Inflammatory macrophage treated with lipopolysaccharide for 1 hour (primary cell): ENCODE data around the gene VCP.
"Not testable (repeated sequence)": the region's sequence is repeated elsewhere in the genome, so short reads cannot be mapped to it uniquely, and the experiment has no call there.

ENCODE experiments used
- DNase-seq, 2 donors: peaks; one replicate each; pipeline ENCODE4 v3.0.0-alpha.2; 2020 to 2022

Gene VCP

DNA sequence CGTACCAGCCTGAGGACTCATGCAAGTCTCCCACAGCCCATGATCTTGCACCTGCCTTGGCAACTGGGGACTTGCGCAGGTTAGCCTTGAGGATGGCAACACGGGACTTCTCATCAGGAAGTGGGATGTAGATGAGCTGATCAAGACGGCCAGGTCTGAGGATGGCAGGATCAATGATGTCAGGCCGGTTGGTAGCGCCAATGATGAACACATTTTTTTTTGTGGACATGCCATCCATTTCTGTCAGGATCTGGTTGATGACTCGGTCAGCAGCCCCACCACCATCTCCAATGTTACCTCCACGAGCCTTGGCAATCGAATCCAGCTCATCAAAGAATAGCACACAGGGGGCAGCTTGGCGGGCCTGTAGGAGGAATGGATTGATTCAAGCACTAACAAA, 13.0 kb downstream of the VCP start:
- no peak for DNase-seq

DNA sequence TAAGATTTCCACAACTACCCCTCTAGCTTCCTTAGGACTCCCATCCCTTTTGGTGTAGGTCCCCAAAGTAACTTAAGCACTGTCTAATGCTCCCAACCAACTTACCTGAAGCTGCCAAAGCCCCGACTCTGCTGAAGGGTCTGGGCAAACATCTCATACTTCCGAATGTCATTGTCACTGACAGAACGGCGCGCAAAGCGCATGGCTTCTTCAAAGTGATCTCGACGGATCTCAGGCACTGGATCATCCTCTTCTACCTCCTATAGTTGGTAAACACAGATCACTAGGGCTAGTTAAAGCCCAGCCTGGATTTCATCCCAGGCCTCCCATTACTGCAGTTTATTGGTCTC, 15.2 kb downstream of the VCP start:
- DNase-seq: no peak

DNA sequence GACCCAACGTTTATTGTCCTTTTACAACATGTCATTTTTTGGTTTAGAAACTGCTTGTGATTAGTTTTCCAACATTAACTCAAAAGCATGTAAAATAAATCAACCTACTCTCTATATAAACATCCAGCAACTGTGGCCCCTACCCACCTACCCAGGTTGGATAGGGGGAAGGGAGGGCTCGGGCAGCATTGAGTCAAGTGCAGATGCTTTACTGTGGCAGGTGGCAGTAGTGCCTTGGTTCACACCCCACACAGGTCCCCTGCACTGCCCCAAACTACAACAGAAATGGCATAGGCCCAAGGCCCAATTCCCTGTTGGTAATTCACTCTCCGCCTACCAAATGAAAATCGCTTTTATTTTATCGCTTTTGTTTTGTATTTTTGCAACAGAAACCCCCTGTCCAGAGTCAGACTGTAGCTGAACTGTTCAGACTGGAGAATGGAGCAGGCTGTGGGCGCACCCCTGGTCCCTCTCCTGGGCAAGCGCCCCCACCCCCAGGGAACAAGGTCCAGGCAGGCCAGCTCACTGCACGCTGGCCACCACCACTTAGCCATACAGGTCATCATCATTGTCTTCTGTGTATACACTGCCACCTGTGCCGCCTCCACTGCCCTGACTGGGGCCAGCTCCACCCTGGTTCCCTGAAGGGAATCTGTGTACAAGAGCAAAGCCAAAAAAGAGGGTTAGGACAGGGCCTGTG, 15.7 kb downstream of the VCP start:
- no peak for DNase-seq

DNA sequence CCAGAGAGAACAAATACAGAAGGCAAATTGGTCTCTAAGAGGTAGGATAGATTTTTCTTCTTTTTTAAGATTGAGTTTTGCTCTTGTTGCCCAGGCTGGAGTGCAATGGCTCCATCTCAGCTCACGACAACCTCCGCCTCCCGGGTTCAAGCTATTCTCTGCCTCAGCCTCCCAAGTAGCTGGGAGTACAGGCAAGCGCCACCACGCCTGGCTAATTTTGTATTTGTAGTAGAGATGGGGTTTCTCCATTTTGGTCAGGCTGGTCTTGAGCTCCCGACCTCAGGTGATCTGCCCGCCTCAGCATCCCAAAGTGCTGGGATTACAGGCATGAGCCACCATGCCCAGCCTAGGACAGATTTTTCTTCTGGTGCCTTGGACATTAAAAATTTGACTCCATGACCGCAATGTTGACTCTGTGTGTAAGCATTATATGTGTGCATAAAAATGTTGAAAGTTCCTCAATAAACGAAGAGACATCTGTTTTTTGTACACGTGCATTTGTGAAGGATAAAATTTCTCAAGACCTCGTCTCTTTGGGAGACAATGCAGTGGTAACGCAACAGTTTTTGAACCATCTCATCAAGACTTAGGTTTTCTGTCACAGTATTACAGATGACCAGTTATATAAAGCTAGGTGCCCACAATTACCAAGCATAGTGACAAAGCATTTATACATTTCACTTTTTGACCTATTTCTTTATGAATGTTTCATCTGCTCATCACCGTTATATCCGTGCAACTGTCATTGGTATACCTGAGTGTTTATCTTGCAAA, 17.4 kb downstream of the VCP start:
- no peak for DNase-seq

DNA sequence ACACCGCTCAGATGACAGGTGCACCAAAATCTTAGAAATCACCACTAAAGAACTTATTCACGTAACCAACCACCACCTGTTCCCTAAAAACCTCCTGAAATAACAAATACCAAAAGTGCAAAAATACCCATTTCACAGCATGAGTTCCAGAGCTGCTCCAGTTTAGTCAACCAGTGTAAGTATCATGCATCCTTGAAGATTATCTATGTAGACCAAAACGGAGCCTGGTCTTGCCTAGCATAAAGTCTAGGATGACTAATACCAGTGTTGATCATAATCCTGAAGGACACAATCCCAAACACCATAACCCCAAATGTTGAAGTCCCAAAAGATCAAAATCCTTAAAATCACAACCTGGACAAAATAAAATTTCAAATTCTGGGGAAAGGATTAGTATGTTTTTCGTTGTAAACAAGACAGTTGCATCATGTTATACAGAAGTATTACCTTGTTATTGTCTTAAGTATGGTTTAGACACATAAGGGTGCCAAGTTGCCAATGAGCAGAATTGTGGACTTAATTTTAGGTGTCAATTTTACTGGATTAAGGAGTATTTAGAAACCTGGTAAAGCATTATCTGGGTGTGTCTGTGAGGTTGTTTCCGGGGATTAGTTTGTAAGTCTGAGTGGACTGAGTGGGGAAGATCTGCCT, 18.1 kb downstream of the VCP start:
- no peak for DNase-seq

DNA sequence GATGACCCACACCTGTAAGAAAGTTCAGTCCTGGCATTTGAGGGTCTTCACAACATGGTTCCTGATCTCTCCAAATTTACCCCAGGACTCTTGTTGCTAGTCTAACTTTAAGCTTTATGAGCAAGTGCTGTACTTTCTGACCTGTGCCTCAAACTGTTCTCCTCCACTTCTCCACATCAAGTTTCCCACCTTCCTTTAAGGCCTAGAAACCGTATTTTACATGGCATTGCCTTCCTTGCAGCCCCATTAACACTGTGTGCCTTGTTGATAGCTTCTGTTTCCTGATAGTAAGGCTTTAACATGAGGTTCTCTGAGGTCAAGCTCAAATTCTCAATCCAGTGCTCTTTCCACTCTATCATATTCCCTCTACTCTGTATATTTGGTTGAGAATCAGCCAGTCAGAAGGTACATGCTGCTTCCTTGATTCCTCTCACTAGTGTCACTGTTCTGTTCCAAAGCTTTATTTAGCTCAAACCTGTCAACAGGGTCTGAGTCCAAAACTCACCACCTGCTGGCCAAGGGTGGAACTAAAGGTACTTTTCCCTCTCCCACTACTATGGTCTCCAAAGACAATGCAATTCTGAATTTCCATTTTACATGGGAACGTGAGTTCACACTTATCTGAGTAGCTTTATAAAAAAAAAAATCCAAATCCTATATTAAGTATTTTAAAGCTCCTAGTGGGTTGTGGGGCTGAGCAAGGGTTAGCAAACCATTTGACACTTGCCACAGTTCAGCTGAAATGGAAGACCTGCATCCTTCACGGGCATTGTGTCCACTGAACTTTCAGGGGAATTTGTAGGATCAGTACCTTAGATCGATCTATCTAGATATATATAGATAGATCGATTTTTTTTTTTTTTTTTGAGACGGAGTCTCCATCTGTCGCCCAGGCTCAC, 21.1 kb downstream of the VCP start:
- peak; percentile 34 to 78 for DNase-seq

DNA sequence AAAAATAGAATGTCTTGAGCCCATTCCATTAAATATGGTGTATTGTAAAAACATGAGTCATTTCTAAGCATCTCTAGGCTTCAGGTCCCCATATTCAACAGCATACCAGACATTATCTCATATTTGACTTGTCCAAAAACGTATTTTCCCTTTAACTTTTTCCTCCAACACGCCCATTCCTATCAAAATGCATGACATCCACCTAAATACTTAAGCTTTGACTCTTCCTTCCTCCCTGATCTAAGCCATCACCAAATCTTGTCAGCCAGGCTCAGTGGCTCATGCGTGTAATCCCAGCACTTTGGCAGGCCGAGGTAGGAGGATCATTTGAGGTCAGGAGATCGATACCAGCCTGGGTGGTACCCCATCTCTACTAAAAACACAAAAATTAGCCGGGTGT, 23.9 kb downstream of the VCP start:
- no peak for DNase-seq

DNA sequence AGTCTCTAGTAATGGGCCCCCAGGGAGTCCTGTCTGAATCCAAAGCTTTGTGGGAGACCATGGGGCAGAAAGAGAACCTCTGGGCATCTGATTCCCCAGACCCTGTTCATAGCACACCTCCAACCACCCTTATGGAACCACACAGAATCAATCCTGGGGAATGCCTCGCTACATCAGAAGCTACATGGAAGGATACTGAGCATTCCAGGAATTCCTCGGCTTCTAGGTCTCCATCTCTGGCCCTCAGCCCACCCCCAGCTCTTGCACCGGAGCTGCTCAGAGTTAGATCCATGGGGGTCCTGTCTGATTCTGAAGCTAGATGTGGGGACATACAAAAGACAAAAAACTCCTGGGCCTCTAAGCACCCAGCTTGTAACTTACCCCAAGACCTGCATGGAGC, 28.4 kb downstream of the VCP start:
- no peak for DNase-seq

DNA sequence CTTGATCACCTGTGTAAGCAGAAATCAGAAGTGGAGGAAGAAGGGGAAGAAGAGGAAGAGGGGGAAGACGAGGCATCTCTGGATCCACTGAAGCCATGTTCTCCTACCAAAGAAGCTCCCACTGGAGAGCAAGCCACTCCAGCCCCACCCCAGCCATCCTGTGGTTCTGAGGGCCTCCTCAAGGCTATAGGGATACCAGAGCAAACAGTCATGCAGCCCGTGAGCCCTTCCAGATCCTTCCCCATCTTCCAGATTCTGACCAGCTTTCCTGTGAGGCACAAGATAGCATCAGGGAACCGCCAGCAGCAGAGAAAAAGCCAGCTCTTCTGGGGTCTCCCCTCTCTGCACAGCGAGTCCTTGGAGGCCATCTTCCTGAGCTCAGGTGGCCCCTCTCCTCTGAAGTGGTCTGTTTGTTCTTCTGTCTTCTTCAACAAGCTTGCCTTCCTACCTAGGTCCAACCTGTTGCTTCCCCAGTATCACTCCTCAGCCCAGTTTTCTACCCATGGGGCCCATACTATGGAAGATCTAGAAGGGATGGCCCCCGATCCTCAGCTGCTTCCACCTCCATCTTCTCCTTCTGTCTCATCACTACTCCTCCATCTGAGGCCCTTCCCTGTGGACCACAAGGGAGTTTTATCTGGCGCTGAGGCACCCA, 29.4 kb downstream of the VCP start:
- DNase-seq: no peak

DNA sequence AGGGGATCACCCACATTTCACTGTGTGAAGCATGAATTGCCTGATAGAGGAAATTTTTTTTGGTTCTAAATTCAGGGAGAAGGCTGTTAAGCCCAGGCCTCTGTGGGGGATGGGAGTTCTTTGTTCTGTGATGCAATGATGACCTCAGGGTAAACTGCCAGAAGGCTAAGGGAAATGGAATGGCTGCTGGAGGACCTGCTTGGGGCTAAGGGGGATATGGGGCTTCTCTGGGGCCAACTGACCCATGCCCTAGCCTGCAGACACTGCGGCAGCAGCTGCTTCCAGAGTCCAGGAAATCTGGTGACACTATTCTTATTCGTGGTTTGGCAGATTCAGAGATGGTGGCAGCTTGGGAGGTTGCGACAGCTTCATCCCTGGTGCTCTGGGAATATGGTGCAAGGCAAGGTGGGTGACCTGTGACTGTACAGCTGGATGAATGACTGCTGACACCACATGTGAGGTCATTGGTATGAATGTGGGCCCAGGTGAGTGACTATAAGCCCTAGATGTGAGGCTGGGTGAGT, 30.3 kb downstream of the VCP start:
- peak; percentile 76 to 84 for DNase-seq

DNA sequence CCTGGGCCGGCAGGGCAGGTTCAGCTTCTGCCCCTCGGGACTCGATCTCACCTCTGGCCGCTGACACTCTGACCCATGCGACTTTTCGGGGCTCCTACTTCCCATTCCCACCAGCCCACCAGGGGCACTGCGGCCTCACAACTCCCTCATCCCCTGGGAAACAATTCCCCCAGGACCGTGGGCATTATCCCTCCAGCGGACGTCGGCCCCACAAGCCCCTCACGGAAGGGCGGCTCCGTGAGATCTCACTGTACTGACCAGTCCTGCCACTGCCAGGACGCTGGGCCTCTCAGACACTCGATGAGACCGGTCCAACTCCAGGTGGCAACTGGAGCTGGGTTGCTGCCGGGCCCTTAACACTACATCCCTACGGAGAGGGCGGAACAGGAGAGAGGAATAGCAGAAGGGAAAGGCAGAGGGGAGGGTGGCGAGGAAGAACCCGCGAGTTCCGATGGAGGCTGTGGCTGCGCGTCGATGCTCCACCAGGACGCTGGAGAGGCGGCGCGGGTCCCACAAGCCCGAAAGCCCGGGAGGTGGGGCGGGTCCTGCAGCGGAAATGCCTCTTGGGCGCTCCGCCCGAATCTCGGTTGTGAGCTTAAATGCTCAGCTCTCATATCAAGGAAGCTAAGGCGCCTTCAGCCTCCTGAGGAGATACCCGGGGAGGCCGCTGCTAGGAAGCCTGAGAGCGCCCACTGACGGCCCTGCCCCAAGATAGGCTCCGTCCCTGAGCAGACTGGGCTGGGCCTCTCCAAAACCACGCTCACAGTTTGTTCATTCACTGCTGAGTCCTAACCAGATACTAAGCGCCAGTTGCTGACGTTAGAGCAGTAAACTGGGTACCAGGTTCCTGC, 36.3 kb downstream of the VCP start:
- DNase-seq: no peak

DNA sequence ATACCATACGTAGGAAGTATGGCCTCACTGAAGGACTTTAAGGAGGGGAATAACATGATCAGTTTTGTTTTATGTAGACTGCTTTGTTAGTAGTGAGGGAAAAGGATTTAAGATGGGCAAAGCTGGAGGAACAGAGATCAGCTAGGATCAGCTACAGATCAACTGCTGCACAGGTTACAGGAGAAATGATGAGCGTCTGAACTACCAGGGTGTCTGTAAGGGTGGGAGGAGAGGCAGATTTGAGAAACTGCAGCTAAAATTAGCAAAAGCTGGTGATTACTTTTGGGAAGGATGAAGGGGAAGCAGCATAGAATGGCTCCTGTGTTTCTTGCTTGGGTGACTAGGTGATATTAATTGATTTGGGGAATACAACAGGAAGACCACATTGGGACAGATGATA, 39.3 kb downstream of the VCP start:
- DNase-seq: no peak

DNA sequence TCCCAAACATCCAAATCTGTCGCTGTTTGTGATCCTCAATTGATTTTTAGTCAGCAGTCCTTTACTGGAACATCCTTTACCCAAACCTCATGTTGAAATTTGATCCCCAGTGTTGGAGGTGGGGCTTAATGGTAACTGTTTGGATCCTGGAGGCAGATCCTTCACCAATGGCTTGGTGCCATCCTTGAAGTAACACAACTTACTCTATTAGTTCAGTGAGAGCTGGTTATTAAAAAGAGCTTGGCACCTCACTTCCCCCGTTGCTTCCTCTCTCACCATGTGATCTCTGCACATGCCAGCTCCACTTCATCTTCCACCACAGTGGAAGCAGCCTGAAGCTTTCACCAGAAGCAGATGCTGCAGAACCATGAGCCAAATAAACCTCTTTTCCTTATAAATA, 42.6 kb downstream of the VCP start:
- no peak for DNase-seq

DNA sequence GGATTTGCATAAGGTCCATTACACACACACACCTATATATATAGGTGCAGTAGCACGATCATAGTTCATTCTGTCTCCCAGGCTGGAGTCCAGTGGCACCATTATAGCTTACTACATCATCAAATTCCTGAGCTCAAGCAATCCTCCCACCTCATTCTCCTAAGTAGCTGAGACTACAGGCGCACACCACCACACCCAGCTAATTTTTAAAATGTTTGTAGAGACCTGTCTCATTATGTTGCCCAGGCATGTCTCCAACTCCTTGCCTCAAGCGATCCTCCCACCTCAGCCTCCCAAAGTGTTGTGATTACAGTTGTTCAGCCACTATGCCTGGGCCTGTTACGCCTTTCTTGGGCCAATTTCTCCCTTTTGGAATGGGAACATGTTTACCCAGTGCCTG, 43.2 kb downstream of the VCP start:
- no peak for DNase-seq

DNA sequence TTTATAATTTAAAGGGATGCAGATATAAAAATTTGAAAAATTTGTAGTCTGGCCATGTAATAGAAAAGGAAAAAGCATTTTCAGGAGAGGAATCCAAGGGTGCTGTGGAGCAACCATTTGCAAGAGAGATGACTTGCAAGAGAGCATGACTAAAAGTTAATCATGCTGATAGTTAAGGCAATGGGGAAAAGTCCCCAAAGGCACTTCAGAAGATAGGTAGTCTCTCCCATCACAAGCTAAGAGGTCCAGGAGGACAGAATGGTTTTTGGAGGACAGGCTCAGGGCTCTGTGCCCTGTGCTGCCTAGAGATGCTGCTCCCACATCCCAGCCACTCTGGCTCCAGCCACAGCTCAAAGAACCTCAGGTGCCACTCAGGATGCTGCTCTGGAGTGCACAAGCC, 44.1 kb downstream of the VCP start:
- DNase-seq: no peak

DNA sequence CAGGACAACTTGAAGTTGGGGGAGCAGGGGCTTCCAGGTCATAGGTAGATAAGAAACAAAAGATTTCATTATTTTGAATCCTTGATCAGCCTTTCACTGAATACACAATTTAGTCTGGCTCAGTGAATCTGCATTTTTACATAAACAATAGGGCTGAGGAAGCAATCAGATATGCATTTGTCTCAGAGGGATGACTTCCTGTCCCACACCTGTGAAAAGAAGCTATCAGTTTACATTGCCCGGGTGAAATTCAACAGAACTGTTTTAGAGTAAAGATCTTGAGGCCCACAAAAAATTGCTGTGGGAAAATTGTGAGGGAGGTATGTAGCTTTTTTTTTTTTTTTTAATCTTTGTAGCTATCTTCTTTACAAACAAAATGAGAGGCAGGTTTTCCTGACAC, 44.6 kb downstream of the VCP start:
- no peak for DNase-seq

DNA sequence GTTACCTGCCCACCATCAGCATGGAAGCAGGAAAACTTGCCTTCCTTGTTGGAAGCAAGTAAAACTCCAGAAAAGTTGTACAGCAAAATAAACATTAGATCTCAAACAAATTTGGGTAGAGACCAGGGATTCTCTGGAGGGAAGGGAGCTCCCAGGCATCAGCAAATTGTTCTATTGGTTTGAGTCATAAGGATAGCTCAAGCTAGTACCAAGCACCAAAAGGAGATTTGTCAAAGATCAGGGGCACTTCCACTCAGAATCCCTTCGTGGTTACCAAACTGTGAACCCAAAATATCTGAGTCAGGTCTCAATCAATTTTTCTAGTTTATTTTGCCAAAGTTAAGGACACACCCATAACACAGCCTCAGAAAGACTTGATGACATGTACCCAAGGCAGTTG, 45.1 kb downstream of the VCP start:
- no peak for DNase-seq

DNA sequence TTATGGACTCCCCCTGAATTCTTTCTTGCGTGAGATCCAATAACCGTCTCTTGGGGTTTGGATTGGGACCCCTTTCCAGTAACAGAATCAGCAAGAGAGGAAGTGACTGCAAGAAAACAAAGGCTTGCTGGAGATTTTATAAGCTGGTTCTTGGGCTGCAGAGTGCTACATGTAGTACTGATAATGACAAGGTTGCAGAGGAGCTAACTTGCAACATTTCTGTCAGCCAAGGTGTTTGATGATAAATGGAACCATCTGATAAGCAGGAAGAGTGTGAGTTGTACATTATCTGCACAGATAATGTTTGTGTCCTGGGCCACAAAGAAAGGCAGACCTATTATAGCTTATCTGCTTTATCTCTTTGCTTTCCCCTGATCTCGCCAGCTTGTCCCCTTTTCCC, 45.8 kb downstream of the VCP start:
- no peak for DNase-seq

DNA sequence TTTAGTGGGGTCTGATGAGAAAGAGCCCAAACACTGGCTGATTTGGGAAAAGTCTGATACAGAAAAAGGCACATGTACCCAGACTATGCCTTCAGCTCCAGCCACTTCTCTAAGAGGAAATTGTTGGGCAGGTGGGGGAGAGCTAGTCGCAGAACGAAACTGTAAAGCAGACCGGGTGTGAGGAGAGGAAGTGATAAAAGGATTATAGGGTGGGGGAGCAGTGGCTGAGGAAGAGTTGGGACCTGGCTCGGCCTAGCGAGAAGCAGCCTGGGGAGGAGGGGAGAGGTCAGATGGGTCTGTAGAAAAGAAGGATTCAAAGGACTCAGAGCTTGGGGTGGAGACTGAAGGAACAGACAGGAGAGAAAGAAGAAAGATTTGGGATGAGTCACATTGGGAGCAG, 49.0 kb downstream of the VCP start:
- DNase-seq: not testable (repeated sequence)

DNA sequence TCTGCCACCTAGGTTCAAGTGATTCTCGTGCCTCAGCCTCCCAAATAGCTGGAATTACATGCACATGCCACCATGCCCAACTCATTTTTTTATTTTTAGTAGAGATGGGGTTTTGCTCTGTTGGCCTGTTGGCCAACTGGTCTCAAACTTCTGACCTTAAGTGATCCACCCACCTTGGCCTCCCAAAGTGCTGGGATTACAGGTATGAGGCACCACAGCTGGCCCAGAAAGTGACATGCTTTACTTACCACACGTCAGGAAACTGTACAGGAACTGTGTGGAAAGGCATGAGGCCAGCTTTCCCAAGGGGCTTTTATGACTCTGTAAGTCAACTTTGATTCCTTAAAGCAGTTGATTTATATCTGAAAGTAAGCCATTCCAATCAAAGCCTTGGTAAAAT, 57.9 kb downstream of the VCP start:
- DNase-seq: no peak

DNA sequence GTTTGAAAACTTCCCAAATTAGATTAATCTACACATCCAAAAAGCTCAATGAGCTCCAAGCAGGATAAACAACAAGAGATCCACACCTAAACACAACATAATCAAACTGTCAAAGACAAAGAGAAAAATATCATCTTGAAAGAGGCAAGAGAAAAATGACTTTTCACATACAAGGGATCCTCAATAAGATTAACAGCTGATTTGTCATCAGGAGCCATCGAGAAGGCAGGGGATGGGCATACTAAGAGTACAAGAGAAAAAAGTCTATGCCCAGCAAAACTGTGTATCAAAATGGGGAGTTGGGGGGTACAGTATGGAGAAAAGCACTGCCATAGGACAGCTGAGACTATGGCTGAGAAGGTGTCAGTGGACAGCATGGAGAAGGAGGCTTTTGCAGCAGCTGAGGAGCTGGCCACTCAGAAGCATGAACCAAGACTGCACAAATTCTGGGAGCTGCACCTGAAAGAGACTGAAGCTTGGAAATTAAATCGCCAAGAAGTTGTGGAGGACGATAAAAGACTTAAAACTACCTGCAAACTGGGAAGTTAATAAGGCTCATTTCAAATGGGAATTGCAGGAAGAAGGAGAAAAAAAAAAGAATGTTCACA, 62.0 kb downstream of the VCP start:
- DNase-seq: no peak
